Glomerular endothelial cell (primary cell): ENCODE data around the gene ADIPOR2. TPM values are rescaled to one million over a fixed set of nuclear protein-coding genes. Genes with fewer than 3 reads are reported as not detected.

Experiments used
- DNase-seq: peaks from one replicate; pipeline ENCODE4 v3.0.0-alpha.2; 2011; ENCODE audit warnings: low read depth, low spot score; ENCODE audit errors: extremely low read depth
- total RNA-seq: library from RNA; depleted of rRNA; stranded (reverse); fragments of >200 nt; gene quantifications from 2 replicates; pipeline ENCODE4 v1.2.3, GENCODE V29; 2015

Gene ADIPOR2
- total RNA-seq, result 20.8 and 38.2 TPM in 2 replicates

- DNase-seq, result peak; percentile 70
These were observed at the start of gene ADIPOR2 for GRCh38 chr12:1690578-1691122. Gene ADIPOR2 (plus strand): TSS chr12:1691070. CDS start chr12:1754344, 63,274 bp downstream.

DNA sequence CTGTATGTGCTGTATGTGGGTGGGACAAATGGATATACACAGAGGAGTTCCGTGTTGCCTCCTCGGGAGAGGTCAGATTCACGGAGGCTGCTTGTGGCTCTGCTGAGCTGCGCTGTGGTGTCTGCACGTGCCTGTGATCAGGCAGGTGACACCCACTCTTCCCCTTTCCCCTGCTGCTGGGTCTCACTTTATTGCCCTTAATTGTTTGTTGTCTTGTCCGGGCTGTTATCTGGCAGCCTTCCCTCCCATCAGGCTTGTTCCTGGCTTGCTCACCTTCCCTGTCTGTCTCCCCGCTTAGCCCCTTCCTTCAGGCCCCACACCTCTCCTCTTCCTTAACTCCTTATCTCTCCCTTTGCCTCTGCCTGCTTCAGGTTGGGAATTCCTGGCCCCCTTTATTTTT lies 48.4 kb upstream of the ADIPOR2 start:
- no peak for DNase-seq

DNA sequence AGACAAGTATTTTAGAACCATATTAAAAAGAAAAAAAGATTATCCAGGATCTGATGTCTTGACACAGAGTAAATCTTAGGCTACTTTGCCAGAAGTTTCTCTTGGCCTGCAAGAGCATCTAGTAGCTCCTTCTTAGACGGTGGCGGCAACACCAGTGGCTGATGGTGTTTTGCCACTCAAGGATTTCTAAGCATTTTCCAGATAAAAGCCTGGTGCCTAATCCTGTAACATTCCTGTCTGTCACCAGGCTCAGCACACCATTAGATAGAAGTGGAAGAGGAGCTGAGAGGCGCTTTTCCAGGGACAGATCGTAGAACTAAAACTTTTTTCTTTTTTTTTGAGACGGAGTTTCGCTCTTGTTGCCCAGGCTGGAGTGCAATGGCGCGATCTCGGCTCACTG lies 47.8 kb upstream of the ADIPOR2 start:
- DNase-seq, result no peak

DNA sequence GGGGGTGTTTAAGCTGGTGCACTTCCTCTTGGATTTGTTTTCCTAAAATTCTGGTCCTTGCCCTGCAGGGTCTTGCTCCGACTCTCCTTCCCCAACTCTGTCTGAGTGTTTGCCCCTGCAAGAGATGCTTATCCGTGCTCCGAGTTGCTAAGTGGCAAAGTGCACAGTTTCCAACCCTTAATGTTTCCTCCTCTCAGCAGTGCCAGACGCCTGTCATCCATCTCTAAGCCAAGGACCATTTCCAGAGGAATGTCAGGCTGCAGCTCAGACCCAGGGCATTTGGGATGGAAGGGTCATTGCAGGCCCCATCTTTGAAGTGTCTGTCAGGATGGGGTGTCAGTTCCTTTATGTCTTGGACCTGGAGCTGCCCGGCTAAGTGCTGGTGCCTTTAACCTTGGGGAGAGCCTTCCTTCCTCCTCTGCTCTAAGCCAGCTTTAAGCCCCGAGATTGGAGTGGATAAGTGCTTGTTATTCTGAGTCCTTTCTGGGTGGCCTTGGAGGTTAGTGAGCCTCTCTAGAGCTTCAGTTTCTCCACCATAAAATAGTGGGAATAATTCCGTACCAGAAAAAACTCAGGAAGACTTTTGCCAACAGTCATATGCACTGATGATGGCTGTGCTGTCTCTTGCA lies 46.9 kb upstream of the ADIPOR2 start:
- DNase-seq, result no peak

DNA sequence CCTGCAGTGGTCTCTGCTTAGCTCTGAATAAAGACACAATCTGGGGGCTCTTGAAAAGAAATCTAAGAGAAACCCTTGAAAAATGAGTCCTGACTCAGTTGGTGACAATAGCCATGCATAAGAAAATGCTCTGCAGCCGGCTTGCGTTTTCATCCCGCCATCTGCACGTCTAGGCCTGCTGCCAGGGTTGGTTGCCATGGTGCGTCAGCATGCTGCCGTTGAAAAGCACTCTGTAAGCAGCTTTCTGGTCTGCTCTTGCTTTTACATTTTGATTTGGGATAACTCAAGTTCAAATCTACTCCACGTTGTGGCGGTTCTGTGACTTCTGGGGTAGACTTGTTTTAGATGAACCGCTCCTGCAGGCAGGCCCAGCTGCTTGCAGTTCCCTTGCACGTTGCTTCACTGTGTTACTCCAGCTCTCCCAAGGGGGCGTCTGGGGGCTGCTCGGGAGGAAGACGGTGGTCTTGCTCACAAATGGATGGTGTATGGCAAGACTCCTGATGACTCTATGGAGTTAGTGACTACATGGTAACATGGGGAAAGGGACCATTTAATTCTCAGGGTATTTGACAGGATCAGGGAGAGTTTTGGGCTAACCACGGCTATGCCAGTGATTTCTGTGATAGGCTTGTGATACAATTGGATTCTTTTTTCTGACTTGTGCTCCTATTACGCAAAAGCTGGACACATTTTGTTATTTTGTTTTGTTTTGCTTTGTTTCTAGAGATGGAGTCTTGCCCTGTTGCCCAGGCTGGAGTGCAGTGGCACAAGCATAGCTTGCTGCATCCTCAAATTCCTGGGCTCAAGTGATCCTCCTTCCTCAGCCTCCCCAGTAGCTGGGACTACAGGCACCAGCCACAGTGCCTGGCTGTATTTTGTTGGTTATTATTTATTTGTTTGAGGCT lies 46.1 kb upstream of the ADIPOR2 start:
- DNase-seq, result no peak

DNA sequence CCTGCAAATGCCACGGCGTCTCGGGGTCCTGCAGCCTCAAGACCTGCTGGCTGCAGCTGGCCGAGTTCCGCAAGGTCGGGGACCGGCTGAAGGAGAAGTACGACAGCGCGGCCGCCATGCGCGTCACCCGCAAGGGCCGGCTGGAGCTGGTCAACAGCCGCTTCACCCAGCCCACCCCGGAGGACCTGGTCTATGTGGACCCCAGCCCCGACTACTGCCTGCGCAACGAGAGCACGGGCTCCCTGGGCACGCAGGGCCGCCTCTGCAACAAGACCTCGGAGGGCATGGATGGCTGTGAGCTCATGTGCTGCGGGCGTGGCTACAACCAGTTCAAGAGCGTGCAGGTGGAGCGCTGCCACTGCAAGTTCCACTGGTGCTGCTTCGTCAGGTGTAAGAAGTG lies 45.1 kb upstream of the ADIPOR2 start:
- DNase-seq, result no peak

DNA sequence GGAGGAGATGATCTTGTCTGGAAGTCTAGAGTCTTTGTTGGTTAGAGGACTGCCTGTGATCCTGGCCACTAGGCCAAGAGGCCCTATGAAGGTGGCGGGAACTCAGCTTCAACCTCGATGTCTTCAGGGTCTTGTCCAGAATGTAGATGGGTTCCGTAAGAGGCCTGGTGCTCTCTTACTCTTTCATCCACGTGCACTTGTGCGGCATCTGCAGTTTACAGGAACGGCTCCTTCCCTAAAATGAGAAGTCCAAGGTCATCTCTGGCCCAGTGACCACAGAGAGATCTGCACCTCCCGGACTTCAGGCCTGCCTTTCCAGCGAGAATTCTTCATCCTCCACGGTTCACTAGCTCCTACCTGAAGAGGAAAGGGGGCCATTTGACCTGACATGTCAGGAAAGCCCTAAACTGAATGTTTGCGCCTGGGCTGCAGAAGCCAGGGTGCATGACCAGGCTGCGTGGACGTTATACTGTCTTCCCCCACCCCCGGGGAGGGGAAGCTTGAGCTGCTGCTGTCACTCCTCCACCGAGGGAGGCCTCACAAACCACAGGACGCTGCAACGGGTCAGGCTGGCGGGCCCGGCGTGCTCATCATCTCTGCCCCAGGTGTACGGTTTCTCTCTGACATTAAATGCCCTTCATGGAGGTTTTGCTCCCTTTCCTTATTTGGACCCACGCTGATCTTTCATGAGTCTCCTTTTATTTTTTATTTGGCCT lies 44.1 kb upstream of the ADIPOR2 start:
- DNase-seq, result no peak

GRCh38 chr12:1647285-1647669 lies 43.6 kb upstream of the ADIPOR2 start:
- DNase-seq, result no peak

- DNase-seq, result no peak
These were observed 40.5 kb upstream of the ADIPOR2 start for GRCh38 chr12:1650260-1650977.

GRCh38 chr12:1650978-1651361 lies 39.9 kb upstream of the ADIPOR2 start:
- no peak for DNase-seq

DNA sequence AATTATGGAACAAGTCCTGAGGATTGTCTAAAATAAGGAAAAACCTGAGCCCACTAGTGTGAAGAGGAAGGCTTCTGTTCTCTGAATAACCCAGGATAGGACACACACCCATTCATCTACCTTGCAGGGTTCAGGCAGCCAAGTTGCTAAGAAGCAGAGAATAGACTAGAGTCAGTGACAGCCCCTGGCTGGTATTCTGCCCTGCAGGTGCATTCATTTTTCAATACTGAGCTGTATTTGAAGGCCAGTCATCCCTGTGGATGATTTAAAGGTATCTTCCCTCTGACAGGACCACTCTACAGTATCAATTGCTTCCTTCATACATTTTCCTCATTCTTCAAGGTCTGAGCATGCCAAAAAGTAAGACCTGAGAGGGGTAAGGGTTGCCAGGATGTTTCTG lies 38.9 kb upstream of the ADIPOR2 start:
- DNase-seq, result no peak

- DNase-seq, result no peak
These were observed 35.6 kb upstream of the ADIPOR2 start for GRCh38 chr12:1655225-1655788.

DNA sequence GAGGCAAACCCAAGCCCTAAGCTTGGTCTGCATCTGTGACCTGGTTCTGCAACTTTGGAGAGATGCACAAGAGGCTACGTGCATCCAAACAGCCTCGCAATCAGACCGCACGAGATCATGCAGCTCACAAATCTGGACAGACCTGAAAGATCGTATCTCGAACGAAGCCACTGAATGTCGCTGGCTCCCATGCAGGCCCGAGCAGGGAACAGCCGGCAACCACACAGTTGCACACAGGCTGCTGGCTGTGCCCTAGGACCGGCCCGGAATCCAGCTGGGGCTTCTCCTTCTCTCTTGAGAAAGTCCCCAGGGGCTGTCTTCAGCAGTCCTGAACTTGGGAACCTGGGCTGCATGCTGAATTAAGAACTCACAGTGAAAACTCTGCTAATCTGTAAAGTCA lies 34.0 kb upstream of the ADIPOR2 start:
- DNase-seq, result no peak

DNA sequence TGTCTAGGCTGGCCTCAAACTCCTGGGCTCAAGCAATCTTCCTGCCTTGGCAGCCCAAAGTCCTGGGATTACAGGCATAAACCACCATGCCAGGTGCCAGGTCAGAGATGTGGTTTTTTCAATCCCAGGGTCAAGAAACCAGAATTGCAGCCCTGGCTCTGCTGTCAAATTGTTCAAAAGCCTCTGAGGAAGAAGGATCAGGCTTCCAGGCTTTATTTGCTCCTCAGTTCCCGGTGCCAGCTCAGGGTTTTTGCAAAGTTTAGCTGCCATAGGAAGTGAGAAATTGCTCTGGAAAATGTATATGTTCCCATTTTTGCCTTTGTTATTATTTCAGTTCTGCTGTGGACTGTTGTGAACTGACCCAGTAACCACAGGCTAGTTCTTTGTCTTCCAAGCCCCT lies 33.2 kb upstream of the ADIPOR2 start:
- no peak for DNase-seq

DNA sequence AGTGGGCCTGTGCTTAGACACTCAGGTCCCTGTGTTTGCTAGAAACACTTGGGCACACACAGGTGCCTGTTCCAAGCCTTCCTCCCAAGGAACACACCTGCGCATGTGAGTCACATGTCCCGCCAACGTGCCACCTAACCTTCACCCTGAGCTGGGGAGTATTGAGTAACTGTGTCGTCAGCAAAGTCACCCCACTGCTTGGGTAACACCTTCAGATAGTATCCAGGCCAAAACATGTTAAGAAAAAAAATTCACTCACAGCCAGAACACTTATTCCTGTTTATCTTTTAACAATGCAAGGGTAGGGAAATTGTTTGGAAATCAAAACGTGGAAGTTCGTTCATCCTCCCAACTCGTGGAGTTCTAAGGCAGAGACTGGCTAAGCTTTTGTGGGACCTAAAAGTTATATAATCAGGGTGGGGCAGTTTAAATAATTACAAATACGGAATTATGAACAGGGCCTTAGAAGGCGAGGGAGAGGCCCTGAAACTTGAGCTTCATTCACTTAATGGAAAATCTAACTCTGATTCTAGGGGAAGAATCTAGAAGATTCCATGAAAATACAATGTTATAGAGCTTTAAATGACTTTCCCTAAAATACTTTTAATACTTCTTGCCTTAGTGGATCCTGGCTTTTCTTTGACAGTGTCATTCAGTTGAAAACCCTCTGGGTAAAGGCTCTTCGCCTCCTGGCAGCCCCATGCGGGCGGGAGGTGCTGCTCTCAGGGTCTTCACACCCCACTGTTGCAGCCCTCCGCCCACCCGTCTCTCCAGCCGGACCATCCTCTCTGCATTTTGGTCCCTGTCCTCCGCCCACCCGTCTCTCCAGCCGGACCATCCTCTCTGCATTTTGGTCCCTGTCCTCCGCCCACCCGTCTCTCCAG lies 30.3 kb upstream of the ADIPOR2 start:
- no peak for DNase-seq

DNA sequence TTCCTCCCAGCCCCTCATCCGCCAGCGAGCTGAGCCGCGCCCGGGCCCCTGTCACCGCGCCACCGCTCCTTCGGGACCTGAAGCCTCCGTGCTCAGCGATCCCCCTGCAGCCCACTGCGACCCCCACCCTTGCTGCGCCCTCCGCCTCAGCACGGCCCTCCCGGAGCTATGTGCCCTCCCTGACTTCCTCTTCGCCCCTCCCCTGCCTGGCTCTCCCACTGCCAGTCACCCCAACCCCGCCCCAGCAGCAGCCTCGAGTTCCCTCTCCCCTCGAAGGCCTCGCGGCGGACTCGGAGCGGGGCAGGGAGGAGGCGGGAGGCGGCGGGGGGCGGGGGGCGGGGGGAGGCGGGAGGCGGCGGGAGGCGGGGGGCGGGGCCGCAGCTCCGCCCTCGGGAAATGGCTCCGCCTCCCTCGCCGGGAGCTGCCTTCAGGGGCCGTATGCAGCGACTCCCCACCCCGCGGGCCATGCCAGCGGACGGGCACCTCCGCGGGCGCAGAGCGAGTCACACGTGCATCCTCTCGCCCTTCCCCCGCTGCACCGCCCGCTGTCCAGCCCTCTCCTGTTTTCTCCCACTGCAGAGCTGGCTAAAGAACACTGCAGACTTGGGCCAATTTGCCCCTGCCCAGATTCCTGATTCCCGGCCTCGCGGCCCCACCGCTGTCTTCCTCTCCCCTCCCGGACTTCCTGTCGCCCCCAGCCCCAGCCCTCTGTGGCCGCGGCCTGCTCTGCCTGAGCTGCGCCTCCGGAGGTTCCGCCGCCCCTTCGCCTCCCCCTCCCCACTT lies 29.1 kb upstream of the ADIPOR2 start:
- DNase-seq, result peak; percentile 65

DNA sequence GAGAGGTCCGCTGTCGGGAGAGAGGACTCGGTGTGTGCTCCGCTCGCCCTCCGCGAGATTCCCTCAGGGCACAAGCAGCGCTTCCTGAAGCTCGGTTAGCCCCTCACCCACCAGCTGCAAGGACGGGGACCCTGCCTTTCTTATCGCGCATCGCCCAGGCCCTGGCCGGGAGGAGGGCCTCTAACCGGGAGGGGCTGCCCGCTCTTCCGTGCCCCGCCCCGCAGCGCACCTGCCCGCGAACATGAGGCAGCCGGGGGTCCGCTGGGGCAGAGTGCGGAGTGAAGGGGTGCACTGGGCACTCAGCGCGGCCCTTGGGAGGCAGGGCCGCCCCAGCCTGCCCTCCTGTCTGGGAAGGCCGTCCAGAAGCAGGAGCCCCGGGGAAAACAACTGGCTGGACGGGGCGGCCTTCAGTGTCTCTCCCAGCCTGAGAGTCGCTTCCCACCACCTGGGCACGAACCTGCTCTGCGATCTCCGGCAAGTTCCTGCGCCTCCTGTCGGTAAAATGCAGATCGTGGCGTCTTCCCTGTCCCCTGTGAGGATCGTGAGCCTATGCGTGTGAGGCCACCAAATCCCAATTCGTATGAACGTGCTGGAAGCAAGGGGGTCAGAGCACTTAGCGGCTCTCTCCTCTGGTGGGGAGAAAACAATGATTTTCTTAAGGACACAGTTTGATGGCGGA lies 28.0 kb upstream of the ADIPOR2 start:
- no peak for DNase-seq
